KOPT-K1 (cell line): Measurements from ENCODE around the gene YIPF1.

Source experiments
- H3K27ac ChIP-seq: fragments of 200-600 bp; sonication (generic); 2 replicates; pipeline ENCODE4 v1.5.1; 2016; ENCODE audit warnings: antibody characterized with exemption, mild to moderate bottlenecking, low read depth, low read length; ENCODE audit not compliant: poor library complexity, severe bottlenecking
- H3K36me3 ChIP-seq: fragments of 200-600 bp; sonication (generic); 2 replicates; pipeline ENCODE4 v1.5.1; 2017; ENCODE audit warnings: antibody characterized with exemption, mild to moderate bottlenecking, low read length, moderate library complexity; ENCODE audit not compliant: insufficient read depth
- H3K9me3 ChIP-seq: fragments of 200-600 bp; sonication (generic); 2 replicates; pipeline ENCODE4 v1.5.1; 2017; ENCODE audit warnings: antibody characterized with exemption, low read length, mild to moderate bottlenecking; ENCODE audit not compliant: insufficient read depth, poor library complexity, severe bottlenecking

Gene YIPF1

DNA sequence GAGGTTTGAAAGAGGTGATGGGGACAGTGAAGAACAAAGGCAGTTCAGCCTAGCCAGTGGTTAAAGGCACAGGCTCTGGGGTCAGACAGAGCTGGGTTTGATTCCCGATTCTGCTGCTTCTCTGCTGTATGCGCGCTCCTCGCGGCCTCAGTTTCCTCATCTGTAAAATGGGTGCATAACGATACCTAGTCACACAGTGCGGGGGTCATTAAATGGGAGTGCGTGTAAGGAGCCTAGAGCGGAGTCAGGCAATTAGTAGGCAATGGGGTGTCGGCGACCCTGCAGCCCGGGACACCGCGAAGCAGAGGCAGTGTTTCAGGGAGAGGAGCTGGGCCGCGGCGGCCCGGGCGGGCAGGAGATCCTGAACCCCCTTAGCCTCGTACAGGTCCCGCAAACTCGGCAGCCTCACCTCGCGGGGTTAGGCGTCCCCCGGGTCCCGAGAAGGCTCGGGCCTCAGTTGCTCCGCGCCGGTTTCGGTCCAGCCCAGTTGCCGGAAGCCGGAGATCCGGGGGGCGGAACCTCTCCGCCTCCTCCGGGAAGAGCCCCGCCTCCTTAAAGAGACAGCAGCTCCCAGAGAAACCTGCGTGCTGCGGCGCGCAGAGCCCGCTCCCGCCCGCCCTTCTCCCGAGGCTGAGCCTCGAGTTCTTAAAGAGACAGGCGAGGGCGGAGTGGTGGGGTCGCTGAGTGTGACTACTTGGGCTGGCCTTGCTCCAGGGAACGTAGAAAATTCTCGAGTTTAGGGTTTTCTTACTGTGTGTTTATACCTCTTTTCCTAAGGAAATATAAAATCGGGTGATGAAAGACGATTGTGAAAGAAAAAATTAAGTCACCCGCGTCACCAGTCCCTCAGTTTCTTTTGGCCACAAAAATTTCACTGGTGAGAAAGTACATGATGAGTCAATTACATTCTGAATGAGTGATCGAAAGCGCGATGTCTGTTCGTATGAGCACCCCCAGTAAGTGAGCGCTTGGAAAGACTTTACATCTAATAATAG is at the start of gene YIPF1:
YIPF1 (minus strand) TSS at position 494 of the 995 bp plus-strand sequence. CDS start 860 bp downstream, outside the sequence.
- peak within 1 kb of the TSS; percentile 54 for H3K27ac ChIP-seq

DNA sequence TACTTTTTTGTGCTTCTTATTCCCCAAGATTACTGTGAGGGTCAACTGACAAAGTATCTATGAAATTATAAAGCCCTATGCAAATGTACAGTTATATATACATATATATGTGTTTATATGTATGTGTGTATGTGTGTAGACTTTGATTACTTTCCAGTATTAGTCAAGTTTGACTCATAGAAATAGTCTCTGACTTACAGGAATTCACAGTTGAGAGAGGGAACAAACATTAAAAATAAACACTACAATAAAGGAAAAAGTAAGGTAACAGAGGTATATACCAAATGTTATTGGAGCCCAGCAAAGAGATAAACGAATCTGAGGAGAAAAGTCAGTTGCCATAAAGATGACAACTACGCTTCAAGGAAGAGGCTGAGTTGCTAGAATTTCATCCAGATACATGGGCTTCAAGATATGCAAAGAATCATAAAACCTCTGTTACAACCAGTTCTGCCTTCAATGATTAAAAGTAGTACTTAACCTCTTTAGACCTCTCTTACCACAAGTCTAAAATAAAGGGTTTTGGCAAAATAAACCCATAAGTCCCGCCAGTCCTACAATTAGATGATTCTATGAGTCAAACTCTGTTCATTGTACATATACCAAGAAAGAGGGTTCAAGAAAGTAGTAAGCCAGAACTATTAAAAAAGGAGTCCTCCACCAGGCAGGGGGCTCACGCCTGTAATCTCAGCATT is 48.7 kb upstream of the YIPF1 start:
- Histone ChIP-seq H3K9me3 (peaks cover 20% of the 10 kb centered on the region), H3K27ac (no peak overlapping the region), H3K36me3 (peaks cover 66% of the 10 kb centered on the region)

More for the DNA sequence above, at the start of gene YIPF1:
- Histone ChIP-seq H3K9me3 (no peaks in the 10 kb centered on the region), H3K36me3 (no peaks in the 10 kb centered on the region; the same call in 1 of the 2 replicates)

DNA sequence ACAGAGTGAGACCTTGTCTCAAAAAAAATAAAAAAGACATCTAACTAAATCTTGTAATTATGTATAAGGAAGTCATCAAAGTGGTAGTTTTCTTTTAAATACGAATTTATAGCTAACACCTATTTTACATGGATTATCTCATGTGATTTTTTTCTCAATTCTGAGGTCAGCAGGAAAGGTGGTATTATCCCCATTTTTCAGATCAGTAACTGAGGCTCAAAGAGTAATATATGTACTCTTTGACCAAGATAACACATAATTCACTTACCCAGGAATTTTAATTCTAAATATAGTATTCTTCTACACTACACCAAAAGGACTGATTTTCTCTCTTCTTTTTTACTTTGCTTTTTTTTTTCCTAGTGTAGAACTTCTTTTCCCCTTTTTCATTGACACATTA is 46.8 kb upstream of the YIPF1 start:
- Histone ChIP-seq H3K9me3 (peaks cover 33% of the 10 kb centered on the region), H3K27ac (no peak overlapping the region), H3K36me3 (peaks cover 78% of the 10 kb centered on the region)

DNA sequence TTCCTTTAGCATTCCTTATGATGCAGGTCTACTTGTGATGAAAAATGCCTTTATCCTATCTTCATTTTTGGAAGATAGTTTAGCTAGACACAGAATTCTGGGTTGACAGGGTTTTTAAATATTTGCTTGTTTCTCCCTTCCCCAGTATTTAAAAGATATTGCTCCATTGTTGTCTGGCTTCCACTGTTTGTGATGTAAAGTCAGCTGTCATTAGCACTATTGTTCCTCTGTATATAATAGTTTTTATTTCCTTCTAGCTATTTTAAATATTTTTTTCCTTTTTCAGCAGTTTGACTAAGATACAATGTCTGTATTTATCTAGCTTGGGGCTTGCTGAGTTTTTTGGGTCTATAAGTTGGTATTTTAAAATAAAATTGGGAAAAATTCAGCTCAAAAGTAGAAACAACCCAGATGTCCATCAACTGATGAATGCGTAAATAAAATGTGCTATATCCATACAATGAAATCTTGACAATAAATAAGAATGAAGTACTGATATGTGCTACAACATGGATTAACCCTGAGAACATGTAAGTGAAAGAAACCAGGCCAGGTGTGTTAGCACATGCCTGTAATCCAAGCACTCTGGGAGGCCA is 44.7 kb upstream of the YIPF1 start:
- Histone ChIP-seq H3K27ac (no peak overlapping the region), H3K36me3 (peaks cover 82% of the 10 kb centered on the region)

DNA sequence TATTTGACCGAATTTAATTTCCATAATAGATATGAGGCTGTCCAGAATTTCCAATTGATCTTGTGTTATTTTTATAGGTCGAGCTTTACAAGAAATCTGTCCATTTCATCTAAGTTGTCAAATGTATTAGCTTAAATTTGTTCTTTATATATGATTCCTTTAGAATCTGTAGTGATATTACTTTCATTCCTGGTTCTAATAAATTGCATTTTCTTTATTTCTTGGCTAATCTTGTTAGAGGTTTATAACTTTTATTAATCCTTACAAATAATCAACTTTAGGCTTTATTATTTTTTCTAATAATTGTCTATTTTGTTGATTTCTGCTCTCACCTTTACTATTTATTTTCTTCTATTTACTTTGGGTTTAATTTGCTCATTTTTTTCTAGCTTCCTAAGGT is 41.9 kb upstream of the YIPF1 start:
- Histone ChIP-seq H3K27ac (no peak overlapping the region), H3K36me3 (peaks cover 83% of the 10 kb centered on the region), H3K9me3 (peaks cover 33% of the 10 kb centered on the region)

More for the DNA sequence above, 44.7 kb upstream of the YIPF1 start:
- peaks cover 33% of the 10 kb centered on the region for H3K9me3 ChIP-seq

DNA sequence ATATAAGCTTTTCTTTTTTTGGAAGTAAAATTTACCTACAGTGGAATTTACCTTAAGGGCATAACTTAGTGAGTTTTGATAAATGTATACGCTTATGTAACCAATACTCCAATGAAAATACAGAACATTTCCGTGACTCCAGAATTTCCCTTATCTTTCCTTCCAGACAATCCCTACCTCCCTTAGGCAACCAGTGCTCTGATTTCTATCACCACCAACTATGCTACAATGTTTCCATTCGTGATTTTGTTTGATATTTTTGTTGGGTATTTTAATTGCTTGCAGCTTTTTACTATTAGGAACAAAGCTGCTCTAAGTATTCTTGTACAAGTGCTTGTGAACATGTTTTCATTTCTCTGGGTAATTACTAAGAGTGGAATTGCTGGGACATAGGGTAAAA is 41.3 kb upstream of the YIPF1 start:
- peaks cover 82% of the 10 kb centered on the region for H3K36me3 ChIP-seq
- H3K27ac ChIP-seq, result no peak overlapping the region
- H3K9me3 ChIP-seq, result peaks cover 33% of the 10 kb centered on the region

DNA sequence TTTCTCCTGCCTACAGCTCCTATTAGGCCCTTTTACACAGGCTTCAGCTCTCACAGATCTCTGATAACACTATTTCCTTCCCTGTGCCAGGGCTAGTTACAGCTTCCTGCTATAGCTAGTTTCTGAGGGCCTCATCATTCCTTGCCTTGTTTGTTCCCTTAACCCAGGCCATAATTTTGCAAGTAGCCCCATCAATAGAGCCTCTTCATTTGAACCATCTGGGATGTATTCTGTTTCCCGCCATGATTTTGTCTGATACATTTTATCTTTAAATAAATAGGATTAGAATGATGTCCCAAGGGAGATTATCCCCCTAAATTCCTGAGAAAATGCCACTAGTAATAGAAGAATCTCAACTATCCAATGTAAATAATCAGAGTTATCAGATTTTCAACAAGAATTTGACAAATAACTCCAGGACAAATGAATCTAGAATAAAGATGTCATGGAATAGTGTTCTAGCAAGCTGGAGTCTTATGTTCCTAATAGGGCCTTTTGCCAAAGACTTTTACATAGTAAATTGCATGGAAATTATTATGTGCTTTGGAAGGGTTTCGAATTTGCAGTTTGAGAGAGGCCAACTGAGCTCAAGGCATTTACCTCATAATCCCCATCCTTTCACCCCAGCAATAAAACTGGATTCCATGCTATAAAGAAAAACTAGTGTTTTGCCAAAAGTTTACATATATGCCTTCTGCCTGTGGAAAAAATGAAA is 39.8 kb upstream of the YIPF1 start:
- peaks cover 74% of the 10 kb centered on the region for H3K36me3 ChIP-seq
- peaks cover 24% of the 10 kb centered on the region for H3K9me3 ChIP-seq
- H3K27ac ChIP-seq, result no peak overlapping the region

DNA sequence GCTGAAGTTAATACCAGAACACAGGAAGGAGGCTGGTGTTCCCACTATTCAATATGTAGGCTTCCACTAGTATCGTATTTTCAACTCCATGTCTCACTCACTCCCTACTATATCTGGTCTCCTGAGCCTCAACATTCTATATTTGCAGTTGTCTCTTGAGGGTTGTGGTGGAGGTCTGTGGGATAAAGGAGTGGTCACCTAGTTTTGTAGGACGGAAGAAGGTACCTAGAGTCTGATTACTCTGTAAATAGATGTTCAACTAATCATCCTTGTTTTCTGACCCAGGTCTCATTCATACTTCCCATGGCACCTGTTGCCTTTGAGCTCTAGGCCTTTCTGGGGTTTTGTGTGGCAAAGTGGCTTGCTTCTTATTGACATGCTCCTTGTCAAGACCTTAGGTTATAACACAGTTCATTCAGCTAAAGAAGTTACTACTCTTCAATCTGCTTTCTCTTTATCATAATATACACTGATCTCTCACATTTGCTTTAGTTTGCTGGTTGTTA is 37.8 kb upstream of the YIPF1 start:
- Histone ChIP-seq H3K9me3 (peaks cover 6% of the 10 kb centered on the region), H3K27ac (no peak overlapping the region), H3K36me3 (peaks cover 78% of the 10 kb centered on the region)

DNA sequence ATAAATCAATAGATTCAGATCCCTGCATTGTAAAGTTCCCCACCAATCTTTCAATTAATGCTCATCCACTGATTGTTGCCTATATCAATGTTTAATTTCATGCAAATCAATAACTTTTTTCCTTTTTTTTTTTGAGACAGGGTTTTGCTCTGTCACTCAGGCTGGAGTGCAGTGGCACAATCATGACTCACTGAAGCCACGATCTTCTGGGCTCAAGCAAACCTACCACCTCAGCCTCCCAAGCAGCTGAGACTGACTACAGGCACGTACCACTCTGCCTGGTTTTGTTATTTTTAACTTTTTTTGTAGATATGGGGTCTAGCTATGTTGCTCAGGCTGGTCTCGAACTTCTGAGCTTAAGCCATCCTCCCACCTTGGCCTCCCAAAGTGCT is 30.1 kb upstream of the YIPF1 start:
- Histone ChIP-seq H3K27ac (peak overlapping the region; percentile 25), H3K9me3 (no peaks in the 10 kb centered on the region), H3K36me3 (peaks cover 81% of the 10 kb centered on the region)

DNA sequence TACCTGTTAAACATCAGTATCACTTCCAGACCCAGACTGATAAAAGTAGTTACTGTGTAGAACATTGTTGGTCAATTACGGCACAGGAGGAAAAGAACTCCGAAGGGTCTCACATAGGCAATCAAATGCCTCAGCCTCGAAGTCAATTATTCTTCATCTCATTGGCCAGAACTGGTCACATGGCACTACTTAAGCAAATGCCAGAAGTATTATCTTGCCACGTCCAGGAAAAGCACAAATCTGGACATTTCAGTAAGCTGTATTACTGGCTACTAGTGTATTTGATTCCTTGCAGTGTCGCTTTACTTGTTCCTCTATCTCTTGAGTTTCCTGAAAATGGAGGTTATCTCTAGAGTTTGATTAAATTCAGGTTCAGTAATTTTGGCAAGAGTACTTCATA is 28.7 kb upstream of the YIPF1 start:
- Histone ChIP-seq H3K9me3 (no peaks in the 10 kb centered on the region), H3K27ac (no peak overlapping the region), H3K36me3 (peaks cover 80% of the 10 kb centered on the region)

DNA sequence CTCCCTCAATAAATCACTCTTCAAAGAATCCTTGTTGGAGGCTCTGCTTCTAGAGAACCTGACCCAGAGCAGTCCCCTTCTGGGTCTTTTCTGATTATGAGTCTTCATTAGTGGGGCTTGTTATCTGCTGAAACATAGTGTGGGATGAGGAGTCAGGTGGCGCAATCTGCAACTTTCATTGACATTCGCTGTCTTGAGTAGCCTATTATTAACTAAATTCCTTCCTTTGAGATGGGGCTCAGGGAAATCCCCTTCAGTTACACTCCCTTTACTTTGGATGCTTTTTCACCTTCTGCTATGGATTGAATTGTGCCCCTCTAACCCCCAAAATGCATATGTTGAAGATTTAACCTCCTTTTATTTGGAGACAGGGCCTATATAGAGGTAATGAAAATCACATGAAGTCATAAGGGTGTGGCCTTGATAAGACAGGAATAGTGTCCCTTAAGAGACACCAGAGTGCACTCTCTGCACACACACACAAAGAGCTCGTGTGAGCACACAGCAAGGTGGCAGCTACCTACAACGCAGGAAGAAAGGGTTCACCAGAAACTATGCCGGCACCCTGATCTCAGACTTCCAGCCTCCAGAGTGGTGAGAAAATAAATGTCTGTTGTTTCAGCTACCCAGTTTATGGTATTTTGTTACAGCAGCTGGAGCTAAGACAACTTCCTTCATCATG is 23.9 kb upstream of the YIPF1 start:
- Histone ChIP-seq H3K27ac (no peak overlapping the region), H3K9me3 (no peaks in the 10 kb centered on the region), H3K36me3 (peaks cover 61% of the 10 kb centered on the region)

DNA sequence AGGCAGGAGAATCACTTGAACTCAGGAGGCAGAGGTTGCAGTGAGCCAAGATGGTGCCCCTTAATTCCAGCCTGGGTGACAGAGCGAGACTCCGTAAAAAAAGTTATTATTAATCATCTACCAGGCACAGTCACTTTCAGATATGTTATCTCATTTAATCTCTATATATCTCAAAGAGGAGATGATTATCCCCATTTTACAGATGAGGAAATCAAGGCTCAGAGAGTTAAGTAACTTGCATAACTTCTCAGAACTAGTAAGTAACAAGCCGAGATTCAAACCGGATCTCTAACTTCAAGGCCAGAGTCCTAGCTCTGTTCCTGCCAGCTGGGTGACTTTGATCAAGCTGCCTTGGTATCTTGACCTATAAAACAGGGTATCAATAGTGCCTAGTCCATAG is 21.8 kb upstream of the YIPF1 start:
- Histone ChIP-seq H3K36me3 (peaks cover 49% of the 10 kb centered on the region), H3K9me3 (no peaks in the 10 kb centered on the region), H3K27ac (no peak overlapping the region)

DNA sequence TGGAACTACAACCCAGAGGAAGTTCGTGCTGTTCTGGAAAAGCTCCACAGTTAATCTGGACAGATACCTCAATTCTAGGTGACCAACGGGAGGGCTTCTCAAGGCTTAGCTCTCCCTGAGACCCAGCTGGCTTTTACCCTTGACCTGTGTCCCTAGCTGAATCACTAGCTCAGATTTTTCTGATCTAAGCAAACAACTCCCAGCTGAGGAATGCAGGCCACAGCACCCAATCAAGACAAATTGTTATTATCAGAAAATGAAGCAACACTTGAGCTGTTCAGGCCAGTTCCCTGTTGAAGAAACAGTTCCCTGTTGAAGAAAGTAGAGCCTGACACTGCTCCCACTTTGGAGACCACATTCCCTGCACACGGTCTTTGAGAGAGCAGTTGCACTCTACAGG is 20.3 kb upstream of the YIPF1 start:
- peaks cover 44% of the 10 kb centered on the region for H3K36me3 ChIP-seq
- H3K9me3 ChIP-seq, result no peaks in the 10 kb centered on the region
- no peak overlapping the region for H3K27ac ChIP-seq

DNA sequence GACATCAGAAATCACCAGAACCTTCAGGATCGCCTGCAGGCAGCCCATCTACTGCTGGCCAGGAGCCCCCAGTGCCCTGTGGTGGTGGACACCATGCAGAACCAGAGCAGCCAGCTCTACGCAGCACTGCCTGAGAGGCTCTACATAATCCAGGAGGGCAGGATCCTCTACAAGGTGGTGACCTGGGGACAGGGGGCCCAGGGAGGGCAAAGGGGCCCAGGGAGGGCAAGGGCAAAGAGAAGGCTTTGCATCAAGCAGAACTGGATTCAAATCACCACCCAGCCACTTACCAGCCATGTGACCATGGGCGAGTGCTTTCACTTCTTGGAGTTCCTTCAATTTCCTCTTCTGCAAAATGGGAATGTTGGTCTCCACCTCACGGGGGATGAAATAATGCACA is 16.5 kb upstream of the YIPF1 start:
- Histone ChIP-seq H3K9me3 (no peaks in the 10 kb centered on the region), H3K27ac (no peak overlapping the region), H3K36me3 (peaks cover 10% of the 10 kb centered on the region; the same call in 1 of the 2 replicates)
